Activated CD8-positive, alpha-beta T cell treated with anti-CD3 and anti-CD28 coated beads for 36 hours (primary cell): ENCODE measurements around the gene SYCN. TPM values are rescaled to one million over a fixed set of nuclear protein-coding genes. Genes with fewer than 3 reads are reported as not detected.
A peak's percentile ranks its signal among the peaks of the same experiment; 100 is the strongest.

ENCODE experiments used
- ATAC-seq: fragments of 200-7000 bp; cut with Tn5 transposase; one replicate; pipeline ENCODE4 v1.10.0; 2021; ENCODE audit warnings: mild to moderate bottlenecking, moderate library complexity
- CTCF ChIA-PET: fragments of 350-600 bp; sonication (Branson Sonifier 250); formaldehyde crosslinking; loops from one replicate; lab custom pipeline; 2021; ENCODE audit warnings: antibody characterized with exemption; lab: Charles Lee
- POLR2A ChIA-PET: fragments of 350-600 bp; sonication (Branson Sonifier 250); formaldehyde crosslinking; loops from one replicate; lab custom pipeline; 2021; ENCODE audit warnings: antibody characterized with exemption; lab: Charles Lee
- DNase-seq: peaks from one replicate; pipeline ENCODE4 v3.0.0-alpha.2; 2020
- H3K27ac Mint-ChIP-seq: one replicate; pipeline ENCODE4 v1.8.0; 2021; ENCODE audit warnings: mild to moderate bottlenecking, mixed read lengths
- H3K27me3 Mint-ChIP-seq: one replicate; pipeline ENCODE4 v1.8.0; 2021; ENCODE audit warnings: mixed read lengths
- H3K36me3 Mint-ChIP-seq: one replicate; pipeline ENCODE4 v1.8.0; 2021; ENCODE audit warnings: low read depth, mixed read lengths
- H3K4me1 Mint-ChIP-seq: one replicate; pipeline ENCODE4 v1.8.0; 2021; ENCODE audit warnings: low read depth, mixed read lengths
- H3K4me3 Mint-ChIP-seq: one replicate; pipeline ENCODE4 v1.8.0; 2021; ENCODE audit warnings: mild to moderate bottlenecking, moderate library complexity, mixed read lengths
- H3K9me3 Mint-ChIP-seq: one replicate; pipeline ENCODE4 v1.8.0; 2021; ENCODE audit warnings: mixed read lengths
- CTCF ChIP-seq: fragments of 200-600 bp; IDR thresholded peaks from one replicate; pipeline ENCODE4 v1.8.0; 2022; ENCODE audit warnings: antibody characterized with exemption, mild to moderate bottlenecking
- intact Hi-C: fragments of 100-400 bp; cut with micrococcal nuclease; formaldehyde crosslinking; loops from one replicate; pipeline ENCODE4 v1.10.0; 2022
- total RNA-seq, 2 experiments: library from RNA; stranded (reverse); gene quantifications; one replicate each; pipeline ENCODE4 v1.2.3, GENCODE V29; 2021

The SYCN gene
- total RNA-seq, 2 experiments from 2014 or later, result not detected

- Mint-ChIP-seq H3K4me3 (peak within 1 kb of the TSS; percentile 0), H3K36me3 (no peaks in the 10 kb centered on the region), H3K4me1 (peaks cover 19% of the 10 kb centered on the region), H3K27me3 (peaks cover 54% of the 10 kb centered on the region), H3K9me3 (no peaks in the 10 kb centered on the region), H3K27ac (no peak within 1 kb of the TSS)
- ATAC-seq, result peak; percentile 37
- intact Hi-C loops, result no loop called here
- ChIA-PET CTCF (interaction anchor here (0.6 to 2.3 kb wide), 3 partner anchors 9 to 131 kb away, joined by 3 to 7 read pairs (median 3); no protein-coding TSS in a partner anchor), POLR2A (interaction anchor here (0.7 kb wide), 1 partner anchor 859 kb away, joined by 3 read pairs; the partner anchor contains the start of gene ZNF780B)
- no peak for TF ChIP-seq CTCF
- no peak for DNase-seq
These were observed 7.1 kb downstream of the SYCN start, which contains the start of gene NCCRP1 for GRCh38 chr19:39196860-39197562. Gene NCCRP1, plus strand, starts transcription at chr19:39196964. Its CDS starts 19 bp downstream, at chr19:39196983.

GRCh38 chr19:39196320-39196719, 7.7 kb downstream of the SYCN start:
- Mint-ChIP-seq H3K36me3 (no peaks in the 10 kb centered on the region), H3K4me1 (peaks cover 19% of the 10 kb centered on the region), H3K4me3 (no peak overlapping the region), H3K9me3 (no peaks in the 10 kb centered on the region), H3K27ac (no peak overlapping the region), H3K27me3 (peaks cover 52% of the 10 kb centered on the region)
- ChIA-PET POLR2A (no interaction called here), CTCF (interaction anchor here (0.6 to 2.3 kb wide), 5 partner anchors 8 to 131 kb away, joined by 3 to 7 read pairs (median 3); no protein-coding TSS in a partner anchor)
- DNase-seq (no peak), ATAC-seq (no peak)
- no peak for TF ChIP-seq CTCF
- intact Hi-C loops, result no loop called here

- intact Hi-C loops, result no loop called here
- ATAC-seq, result no peak
- CTCF ChIA-PET, result interaction anchor here (1.0 to 2.3 kb wide), 4 partner anchors 9 to 132 kb away, joined by 3 to 7 read pairs (median 4); no protein-coding TSS in a partner anchor
- no peak overlapping the region for H3K27ac Mint-ChIP-seq
- peaks cover 19% of the 10 kb centered on the region for H3K4me1 Mint-ChIP-seq
- no peak for DNase-seq
- no peak for TF ChIP-seq CTCF
- no peaks in the 10 kb centered on the region for H3K9me3 Mint-ChIP-seq
- H3K27me3 Mint-ChIP-seq, result peaks cover 48% of the 10 kb centered on the region
- no peaks in the 10 kb centered on the region for H3K36me3 Mint-ChIP-seq
- POLR2A ChIA-PET, result no interaction called here
- H3K4me3 Mint-ChIP-seq, result no peak overlapping the region
These were observed 8.3 kb downstream of the SYCN start for GRCh38 chr19:39195755-39196154.

GRCh38 chr19:39194832-39195542, 9.1 kb downstream of the SYCN start:
- ChIA-PET CTCF (interaction anchor here (1.0 to 2.3 kb wide), 4 partner anchors 8 to 73 kb away, joined by 3 to 7 read pairs (median 4); no protein-coding TSS in a partner anchor), POLR2A (no interaction called here)
- peaks cover 45% of the 10 kb centered on the region for H3K27me3 Mint-ChIP-seq
- intact Hi-C loops, result no loop called here
- H3K9me3 Mint-ChIP-seq, result no peaks in the 10 kb centered on the region
- no peak overlapping the region for H3K4me3 Mint-ChIP-seq
- no peaks in the 10 kb centered on the region for H3K36me3 Mint-ChIP-seq
- H3K4me1 Mint-ChIP-seq, result peaks cover 19% of the 10 kb centered on the region
- H3K27ac Mint-ChIP-seq, result no peak overlapping the region
- no peak for ATAC-seq
- no peak for TF ChIP-seq CTCF
- no peak for DNase-seq
